NCI-H187 treated with DMSO at 0.1 percent for 48 hours (cell line): ENCODE measurements around the gene ANO4.
A peak's percentile ranks its signal among the peaks of the same experiment; 100 is the strongest.
"Not testable (repeated sequence)": the region's sequence is repeated elsewhere in the genome, so short reads cannot be mapped to it uniquely, and the experiment has no call there.

Experiments used
- DNase-seq: peaks from one replicate; lab custom pipeline; 2025; lab: John Stamatoyannopoulos, UW

ANO4 gene

DNA sequence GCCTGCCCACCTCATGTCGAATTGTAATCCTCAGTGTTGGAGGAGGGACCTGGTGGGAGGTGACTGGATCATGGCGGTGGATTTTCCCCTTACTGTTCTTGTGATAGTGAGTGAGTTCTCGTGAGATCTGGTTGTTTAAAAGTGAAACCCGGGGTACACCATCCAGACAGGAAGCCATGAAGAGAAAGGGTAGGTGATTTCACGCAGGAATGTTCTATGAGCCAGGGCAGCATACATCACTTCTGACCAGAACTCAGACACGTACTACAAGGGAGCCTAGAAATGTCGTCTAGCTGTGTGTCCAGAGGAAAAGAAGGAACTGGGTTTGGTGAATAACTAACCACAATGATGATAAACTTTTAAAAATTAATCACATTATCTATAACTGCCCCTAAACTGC lies 80.6 kb downstream of the ANO4 start:
- no peak for DNase-seq

DNA sequence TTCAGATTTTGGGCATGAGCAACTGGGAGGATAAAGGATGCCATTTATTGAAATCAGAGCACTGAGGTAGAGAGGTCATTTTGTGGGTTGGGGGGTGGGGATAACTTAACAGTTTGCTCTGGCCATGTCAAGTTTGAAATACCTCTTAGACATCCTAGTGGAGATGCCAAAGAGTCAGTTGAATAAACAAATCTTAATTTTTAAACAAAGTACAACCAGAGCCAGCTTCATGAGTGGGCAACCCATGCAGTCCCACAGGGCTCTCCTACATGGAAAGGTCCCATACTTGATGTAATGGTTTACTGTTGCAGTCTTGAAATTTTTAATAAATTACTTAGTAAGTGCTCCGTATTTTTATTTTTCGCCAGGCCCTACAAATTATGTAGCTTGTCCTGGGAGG lies 81.2 kb downstream of the ANO4 start:
- no peak for DNase-seq

DNA sequence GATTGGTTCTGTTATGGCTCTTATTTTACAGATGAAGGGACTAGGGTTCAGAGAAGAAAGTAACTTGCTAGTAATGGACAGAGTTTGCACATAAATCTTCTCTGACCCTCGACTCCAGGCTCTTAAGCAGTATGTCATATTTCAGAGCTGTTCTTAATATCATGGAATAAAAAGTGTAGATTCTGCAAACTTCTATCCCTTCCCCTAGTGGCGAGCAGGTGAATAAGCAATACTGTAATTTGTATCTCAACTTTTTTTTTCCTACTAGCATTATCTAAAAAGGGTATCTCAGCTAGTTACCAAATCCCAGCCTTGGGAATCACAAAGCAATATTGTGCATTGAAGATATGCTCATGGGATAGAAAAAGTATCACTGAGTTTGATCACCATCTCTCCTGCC lies 83.2 kb downstream of the ANO4 start:
- no peak for DNase-seq

DNA sequence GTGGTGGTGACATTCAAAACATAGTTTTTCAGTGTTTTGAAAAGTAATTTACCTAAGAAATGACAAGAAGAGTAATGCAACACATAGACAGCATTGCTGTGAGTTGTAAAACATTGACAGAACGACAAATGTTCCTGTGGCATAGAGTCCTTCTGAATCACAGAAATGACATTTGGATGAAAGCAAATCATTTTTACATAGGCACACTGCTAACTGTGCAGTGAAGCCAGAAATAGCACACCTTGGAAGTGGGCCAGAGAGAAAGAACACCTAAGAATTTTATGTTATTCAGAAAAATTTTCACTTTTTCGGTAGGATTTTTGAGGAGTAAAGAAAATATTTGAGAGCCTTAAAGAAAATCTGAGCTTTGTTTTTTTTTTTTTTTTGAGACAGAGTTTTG lies 100.6 kb downstream of the ANO4 start:
- DNase-seq = no peak

DNA sequence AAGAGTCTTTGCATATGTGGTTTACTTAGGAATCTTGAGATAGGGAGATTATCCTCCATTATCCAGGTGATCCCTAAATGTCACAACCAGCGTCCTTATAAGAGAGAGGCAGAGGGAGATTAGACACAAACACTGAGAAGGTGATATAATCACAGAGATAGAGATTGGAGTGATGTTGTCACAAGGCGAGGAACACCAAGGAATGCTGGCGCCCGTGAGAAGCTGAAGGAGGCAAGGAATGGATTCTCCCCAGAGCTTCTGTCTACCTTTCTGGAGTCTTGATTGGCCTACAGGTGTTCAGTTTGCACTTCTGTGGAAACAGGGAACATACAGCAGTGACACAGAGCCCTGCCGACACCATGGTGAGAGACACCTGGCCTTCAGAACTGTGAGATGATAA lies 101.6 kb downstream of the ANO4 start:
- no peak for DNase-seq

DNA sequence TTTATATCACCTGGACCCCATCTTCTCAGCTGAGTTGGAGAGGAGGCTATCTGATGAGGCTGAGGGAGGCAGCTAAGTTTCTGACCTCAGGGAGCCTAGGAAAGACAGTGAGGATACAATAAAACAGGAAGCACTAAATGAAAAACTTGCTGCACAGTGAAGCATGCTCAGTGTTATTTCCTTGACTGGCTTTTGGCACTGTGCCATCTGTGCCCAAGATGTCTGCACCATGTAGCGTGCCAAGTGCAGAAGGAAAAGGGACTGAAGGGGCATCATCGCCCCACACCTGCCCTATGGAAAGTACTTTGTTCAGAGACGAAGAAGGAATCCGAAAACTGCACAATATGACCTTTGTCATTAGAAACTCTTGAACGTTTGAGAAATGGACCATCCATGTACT lies 102.7 kb downstream of the ANO4 start:
- no peak for DNase-seq

DNA sequence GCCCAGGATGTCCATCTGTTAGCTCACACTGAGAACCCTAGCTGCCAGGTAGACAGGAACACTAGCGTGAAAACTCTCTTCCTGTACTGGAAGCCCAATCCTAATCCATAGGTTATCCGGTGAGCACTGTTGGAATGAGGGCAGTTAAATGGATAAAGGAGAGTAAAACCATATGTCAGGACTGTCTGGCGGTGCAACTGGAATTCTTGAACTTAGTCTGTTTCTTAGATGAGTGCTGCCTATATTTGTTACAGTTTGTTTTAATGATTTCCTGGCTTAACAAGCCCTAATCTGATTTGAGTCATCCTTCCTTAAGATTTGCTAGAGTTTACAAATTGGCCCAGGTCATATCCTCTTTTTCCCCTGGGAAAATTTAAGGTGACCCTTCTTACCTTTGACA lies 104.7 kb downstream of the ANO4 start:
- no peak for DNase-seq

DNA sequence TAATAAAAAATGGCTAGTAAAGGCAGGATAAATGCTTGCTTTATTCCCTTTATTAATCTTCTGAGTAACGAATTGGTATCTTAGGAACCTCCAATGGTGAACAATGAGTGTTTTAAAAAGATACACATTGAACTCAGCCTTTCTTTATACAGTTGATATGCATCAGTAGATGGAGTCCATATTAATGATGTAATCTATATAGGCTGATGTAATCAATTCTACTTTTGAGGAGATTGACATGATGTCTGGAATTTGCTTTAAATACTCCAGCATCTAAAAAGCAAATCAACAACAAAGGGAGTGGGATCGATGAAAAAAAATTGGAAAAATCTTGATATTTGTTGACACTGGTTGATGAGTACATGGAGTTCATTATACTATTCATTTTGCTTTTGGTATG lies 106.2 kb downstream of the ANO4 start:
- no peak for DNase-seq

DNA sequence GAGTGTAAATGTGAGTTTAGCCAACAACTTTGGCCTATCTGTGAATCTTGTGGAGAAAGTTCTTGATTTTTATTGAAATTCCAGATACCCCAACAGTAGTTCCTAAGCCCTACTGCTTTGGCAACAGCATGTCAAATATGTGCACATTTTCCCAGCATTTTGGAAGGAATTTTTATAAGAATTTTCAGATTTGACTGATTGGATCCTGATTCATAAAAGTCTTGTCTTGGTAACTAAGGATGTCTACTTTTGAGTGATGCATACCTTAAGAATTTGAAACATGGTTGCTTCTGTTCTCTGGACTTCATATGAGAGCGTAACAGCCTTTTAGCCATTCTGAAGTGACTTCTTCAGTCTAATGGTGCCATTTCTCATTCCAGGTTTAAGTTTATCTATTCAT lies 106.7 kb downstream of the ANO4 start:
- no peak for DNase-seq

DNA sequence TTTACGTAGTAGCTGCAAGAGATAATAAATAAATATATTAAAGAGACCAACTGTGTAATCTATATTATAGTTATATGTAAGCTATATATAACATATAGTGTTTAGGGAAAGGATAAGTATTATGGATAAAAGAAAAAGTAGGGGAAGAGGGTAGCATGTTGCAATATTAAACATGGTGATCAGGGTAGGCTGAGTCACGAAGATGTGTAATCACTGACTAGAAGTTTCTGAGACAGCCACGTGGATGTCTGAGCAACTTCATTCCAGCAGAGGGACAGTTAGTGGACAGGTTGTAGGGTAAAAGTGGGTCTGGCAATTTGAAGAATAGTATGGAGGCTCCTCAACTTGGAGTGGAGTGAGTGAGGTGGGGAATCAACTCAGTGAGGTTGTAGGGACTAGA lies 109.7 kb downstream of the ANO4 start:
- DNase-seq = no peak

DNA sequence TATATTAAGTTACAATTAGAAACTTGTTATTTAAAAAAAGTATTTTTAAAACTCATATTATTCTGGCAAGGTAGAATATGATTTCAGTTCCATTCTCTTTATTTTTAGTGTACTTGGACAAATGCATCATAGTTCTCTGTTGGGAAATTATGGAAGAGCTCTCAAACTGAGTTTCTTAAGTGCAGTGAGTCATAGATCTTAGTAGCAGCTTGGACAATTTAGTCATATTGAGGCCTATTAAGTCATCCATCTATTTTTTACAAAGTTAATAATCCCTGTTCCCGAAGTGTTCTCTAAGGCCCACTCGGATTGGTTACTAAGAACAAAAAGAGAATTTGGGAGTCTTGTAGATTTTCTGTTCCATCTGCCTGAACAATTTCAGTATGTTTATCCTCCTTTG lies 113.9 kb downstream of the ANO4 start:
- DNase-seq = no peak

DNA sequence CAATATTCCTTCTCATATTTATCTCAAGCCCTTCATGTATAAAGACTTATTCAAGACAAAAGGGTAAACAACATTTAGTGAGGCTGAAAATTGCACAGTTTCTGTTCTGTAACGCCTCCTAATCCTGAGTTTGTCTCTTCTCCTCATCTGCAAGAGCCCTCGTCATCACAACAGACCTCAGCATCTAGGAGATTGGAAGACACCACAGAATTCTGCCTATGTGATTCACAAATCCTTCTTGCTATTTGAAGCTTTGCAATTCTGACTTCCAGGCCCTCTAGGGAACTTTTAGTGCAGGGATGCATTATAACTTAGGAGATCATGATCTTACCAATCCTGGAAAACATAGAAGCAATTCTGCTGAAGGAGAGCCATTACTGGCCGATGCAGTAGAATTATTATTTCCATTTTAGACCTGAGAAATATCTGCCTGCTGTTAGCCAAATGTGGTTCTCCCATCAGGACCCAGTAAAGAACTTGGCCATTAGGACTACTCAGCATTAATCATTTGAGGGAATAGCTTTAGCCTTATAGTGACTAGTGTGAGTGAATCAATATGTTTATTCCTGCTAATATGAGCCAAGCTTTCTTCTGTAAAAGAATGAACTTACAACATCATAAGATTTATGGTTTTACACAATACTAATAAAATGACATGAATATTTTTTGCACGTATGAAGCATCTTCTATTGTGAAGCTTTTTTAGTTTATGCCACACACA lies 119.5 kb downstream of the ANO4 start:
- no peak for DNase-seq

DNA sequence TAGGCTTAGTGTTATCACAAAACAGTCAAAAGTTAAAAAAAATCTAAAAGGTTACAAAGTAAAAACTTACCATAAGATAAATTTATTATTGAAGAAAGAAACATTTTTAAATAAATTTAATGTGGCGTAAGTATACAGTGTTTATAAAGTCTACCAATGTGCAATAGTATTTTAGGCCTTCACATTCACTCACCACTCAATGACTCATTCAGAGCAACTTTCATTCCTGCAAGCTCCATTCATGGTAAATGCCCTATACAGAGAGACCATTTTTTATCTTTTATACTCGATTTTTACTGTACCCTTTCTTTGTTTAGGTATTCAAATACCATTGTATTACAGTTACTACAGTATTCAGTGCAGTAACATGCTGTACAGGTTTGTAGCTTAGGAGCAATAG lies 124.5 kb downstream of the ANO4 start:
- DNase-seq = no peak

DNA sequence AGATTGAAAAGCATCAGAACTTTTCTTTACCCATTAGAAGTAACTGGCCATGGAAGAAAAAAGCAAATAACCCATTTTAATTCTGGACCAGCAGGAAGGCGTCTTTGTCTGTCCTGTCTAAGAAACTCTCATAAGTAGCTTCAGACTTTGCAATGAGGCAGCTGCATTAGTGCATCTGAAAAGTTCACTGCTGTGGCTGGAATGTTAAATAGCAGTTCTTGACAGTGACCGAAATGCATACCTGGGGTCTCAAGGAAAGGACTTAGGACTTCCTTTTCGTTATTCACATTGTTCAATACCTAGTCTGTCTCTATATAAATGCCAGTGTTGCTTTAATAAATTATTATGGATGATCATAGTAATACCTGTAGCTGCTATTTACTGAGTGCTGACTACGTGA lies 125.9 kb downstream of the ANO4 start:
- DNase-seq = no peak

DNA sequence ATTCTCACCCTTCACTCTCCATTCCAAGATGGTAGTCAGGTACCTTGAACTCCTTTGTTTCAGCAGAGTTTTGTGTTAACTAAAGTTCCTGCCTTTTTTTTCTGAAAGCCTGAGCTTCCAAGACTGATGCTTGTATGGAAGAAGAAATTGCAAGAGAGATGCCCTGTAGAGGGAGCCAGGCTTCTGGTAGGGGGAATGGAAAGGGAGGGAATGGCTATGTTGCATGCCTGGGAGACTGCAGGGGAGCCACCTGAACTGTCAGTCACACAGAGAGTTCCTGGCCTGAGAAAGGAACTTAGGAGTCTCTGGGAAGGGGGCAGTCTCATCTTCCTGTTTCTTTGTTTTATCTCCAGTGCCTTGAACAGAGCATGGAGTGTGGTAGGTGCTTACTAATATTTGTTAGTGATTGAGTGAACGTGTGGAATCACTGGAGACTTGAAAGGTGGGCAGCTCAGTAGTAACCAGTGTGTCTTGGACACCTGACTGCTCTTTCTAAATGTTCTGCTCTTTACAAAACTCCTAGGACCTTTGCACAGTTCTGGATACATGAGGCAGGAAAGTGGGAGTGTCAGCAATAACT lies 132.2 kb downstream of the ANO4 start:
- no peak for DNase-seq

DNA sequence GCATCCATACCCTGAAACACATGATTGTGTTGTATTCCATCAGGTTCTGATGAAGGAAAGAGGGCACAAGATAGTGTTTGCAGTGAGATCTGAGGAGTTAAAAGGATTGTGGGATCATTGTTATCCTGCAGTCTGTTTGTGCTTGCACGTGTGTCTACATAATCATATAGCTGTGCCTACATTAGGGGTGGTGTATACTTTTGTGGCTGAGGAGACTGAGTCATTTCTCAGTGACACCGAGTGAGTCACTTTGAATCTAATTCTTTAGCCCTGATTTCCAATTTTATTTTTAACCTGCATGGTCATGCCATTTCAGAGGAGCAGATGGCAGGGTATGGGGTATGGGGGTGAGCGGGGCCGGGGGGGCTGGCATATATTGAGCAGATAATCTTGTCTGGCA lies 133.2 kb downstream of the ANO4 start:
- no peak for DNase-seq

DNA sequence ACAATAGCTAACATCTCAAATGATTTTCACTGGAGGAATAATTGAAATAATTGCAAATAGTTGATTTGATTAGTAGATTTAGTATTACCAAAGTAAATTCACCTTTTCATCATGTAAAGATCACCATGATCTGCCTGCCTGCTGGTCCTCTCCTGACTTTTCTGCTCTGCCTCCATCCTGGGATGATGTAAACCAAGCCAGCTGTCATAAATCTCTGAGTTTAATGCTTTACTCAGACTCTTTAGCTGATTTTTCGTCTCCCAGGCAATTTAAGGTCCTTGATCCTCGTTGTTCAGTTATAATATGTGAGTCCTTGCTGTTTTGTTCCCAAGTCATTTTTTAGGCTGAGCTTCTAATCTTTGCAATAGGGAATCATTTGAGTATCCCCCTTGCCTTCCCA lies 138.0 kb downstream of the ANO4 start:
- DNase-seq = no peak

DNA sequence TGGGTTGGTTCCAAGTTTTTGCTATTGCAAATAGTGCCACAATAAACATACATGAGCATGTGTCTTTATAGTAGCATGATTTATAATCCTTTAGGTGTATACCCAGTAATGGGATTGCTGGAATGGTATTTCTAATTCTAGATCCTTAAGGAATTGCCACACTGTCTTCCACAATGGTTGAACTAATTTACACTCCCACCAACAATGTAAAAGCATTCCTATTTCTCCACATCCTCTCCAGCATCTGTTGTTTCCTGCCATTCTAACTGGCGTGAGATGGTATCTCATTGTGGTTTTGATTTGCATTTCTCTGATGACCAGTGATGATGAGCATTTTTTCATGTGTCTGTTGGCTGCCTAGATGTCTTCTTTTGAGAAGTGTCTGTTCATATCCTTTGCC lies 139.0 kb downstream of the ANO4 start:
- DNase-seq = not testable (repeated sequence)

DNA sequence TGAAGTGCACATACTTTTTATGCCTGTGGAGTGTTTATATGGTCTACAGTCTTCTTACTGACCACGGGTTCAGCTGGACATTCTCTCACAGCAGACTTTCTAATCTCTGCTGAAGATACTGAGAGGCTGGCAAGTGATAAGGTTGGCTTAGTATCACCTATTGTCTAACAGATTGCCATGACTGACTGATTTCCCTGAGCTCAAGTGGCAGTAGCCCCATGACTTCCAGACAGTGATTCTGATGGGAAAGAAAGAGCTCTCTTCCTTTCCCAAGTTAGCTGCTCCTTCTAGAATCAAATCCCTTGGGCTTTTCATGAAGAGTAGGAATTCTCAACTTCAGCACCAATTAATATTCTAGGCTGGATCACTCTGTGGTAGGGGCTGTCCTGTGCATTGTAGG lies 141.4 kb downstream of the ANO4 start:
- DNase-seq = no peak

DNA sequence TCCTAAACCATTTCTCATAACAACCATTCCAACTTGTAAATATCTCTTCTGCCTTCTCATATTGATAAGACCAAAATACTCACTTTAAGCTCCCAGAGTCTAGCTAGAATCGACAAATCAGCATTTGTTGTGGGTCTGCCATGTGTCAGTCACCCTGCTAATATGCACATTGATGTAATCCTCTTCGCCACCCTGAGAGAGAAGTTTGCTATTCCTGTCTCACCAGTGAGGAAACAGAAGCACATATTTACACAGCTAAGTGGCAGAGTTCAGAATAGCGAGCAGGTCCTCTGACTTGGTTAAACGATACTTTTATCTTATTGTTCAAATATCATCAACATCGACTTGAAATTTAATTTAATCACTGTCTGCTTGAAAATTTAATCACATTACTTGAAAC lies 142.1 kb downstream of the ANO4 start:
- DNase-seq = no peak

DNA sequence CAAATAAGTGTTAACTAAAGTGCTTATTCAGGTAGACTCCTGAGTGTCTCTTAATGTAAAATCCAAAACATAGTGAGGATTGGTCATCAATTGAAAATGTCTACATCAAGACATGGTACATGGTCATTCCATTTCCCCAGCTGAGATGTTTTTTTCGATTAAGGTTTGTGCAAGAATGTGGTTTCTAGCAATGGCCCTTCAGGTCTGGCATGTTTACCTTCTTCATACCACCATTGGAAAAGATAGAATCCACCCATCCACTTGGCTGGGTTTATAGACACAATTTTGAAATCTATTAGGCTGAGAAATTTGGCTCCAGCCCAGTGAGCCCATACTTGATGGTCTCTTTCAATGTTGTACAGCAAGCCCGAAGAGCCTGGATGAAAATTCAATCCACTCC lies 145.9 kb downstream of the ANO4 start:
- DNase-seq = no peak

DNA sequence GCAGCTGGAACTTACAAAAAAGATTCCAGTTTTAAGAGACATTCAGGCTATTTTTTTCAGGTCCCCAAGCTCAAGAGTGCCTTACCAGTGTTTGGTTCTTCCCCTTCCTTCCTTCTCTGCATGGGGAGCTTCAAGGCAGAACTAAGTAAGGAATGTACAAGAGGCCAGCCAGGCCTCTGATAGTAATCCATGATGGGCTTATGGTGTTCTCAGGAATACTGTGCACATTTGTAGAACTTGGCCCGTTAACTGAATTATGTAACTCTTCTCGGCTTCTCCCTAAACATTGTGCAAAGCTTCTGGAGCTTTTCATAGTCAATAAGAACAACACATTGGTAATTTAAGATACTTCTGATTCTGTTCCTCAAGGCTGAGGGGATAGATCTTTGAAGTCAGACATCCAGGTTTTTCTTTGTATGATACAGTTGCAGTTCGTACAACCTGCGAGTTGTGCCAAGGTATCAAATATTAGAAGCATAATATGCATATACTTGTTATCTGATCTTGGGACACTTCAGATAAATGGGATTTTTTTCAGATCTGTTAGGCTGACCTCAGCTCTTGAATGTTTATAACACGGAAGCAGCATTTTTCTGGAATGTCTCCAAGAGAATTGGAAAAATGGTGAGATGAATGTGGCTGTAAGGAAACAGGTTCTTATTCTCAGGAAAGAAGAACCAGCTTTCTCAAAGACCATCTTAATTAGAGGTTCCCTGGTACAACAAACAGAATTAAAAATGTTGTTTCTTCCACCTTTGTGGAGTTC lies 148.6 kb downstream of the ANO4 start:
- no peak for DNase-seq

DNA sequence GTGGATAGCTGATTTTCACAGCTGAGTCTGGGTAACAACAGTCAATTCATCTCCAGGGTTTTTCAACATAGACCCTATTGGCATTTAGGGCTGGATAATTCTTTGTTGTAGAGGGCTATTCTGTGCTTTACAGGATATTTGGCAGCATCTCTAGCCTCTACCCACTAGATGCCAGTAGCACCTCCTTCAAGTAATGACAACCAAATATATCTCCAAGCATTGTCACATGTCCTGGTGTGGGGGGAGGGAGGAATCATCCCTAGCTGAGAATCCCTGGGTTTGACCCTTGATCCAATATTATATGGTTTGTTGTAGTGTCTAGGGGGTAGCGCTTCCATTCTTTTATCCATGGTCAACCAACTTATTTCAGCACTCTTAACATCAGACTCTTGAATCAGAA lies 157.2 kb downstream of the ANO4 start:
- DNase-seq = peak; percentile 64

DNA sequence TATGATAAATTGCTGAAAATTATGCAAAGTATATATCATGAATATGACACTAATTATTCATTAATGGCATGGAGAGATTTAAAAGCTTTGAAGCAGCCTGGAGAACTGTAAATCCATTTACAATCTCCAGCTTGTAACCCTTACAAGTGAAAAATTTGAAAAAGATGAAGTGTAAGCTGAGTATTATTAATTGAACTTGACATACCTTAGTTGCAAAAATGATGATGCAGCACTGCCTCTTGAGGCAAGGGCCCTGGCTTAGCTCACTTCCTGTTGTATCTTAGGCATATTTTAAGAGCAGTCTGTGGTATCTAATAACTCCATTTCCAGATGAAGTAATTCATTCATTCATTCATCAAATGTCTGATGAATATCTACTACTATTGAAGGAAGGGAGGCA lies 158.6 kb downstream of the ANO4 start:
- DNase-seq = no peak
